HFF-Myc (cell line): ENCODE results near the gene SMYD3.

Source experiments
- DNase-seq: peaks from one replicate; pipeline ENCODE4 v3.0.0-alpha.2; 2011; ENCODE audit warnings: low read depth; ENCODE audit errors: extremely low read depth
- H3K4me3 ChIP-seq: replicated peaks from 2 replicates; pipeline ENCODE4 v1.5.1; 2011; ENCODE audit warnings: low read depth, mild to moderate bottlenecking, control low read depth, low read length
- CTCF ChIP-seq: IDR thresholded peaks from 2 replicates; pipeline ENCODE4 v1.5.1; 2012; ENCODE audit warnings: mild to moderate bottlenecking, low read depth, low read length, control low read depth; ENCODE audit errors: missing control alignments

The SMYD3 gene

GRCh38 chr1:246382589-246383238, 124.4 kb downstream of the SMYD3 start:
- DNase-seq = no peak
- no peak for TF ChIP-seq CTCF

GRCh38 chr1:246381452-246381851, 125.6 kb downstream of the SMYD3 start:
- no peak for DNase-seq
- no peak overlapping the region for H3K4me3 ChIP-seq
- no peak for TF ChIP-seq CTCF

More at GRCh38 chr1:246382589-246383238, 124.4 kb downstream of the SMYD3 start:
- H3K4me3 ChIP-seq = no peak overlapping the region

GRCh38 chr1:246377625-246378153, 129.4 kb downstream of the SMYD3 start:
- no peak for TF ChIP-seq CTCF
- H3K4me3 ChIP-seq = no peak overlapping the region
- no peak for DNase-seq

GRCh38 chr1:246373828-246374569, 133.1 kb downstream of the SMYD3 start:
- no peak for TF ChIP-seq CTCF
- no peak for DNase-seq
- H3K4me3 ChIP-seq = no peak overlapping the region

GRCh38 chr1:246372559-246372958, 134.5 kb downstream of the SMYD3 start:
- H3K4me3 ChIP-seq = no peak overlapping the region
- TF ChIP-seq CTCF = no peak
- DNase-seq = no peak

GRCh38 chr1:246367041-246367440, 140.0 kb downstream of the SMYD3 start:
- H3K4me3 ChIP-seq = no peak overlapping the region
- DNase-seq = no peak
- TF ChIP-seq CTCF = no peak

GRCh38 chr1:246365708-246366107, 141.4 kb downstream of the SMYD3 start:
- no peak overlapping the region for H3K4me3 ChIP-seq
- no peak for DNase-seq
- no peak for TF ChIP-seq CTCF
